ENCODE data around the gene NLRC5. TPM values are rescaled to one million over a fixed set of nuclear protein-coding genes. Genes with fewer than 3 reads are reported as not detected.

The NLRC5 gene
- total RNA-seq, 1 donor: 44.0 TPM

DNA sequence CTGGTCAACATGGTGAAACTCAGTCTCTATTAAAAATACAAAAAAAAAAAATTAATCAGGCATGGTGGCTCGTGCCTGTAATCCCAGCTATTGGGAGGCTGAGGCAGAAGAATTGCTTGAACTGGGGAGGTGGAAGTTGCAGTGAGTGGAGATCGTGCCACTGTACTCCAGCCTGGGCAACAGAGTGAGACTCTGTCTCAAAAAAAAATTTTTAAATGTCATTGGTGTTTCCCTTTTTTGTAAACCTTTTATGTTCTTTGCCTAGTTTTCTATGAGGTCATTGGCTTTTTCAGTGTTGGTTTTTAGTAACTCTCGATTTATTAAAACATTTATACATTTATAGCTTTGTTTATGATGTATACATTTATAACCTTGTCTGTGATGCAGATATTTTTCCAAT is 18.2 kb downstream of the NLRC5 start:
- no peak overlapping the region for H3K4me3 ChIP-seq (ENCODE audit: low read depth, low read length)
- no peak for DNase-seq (ENCODE audit: low read depth)
- TF ChIP-seq, protein P1, sequence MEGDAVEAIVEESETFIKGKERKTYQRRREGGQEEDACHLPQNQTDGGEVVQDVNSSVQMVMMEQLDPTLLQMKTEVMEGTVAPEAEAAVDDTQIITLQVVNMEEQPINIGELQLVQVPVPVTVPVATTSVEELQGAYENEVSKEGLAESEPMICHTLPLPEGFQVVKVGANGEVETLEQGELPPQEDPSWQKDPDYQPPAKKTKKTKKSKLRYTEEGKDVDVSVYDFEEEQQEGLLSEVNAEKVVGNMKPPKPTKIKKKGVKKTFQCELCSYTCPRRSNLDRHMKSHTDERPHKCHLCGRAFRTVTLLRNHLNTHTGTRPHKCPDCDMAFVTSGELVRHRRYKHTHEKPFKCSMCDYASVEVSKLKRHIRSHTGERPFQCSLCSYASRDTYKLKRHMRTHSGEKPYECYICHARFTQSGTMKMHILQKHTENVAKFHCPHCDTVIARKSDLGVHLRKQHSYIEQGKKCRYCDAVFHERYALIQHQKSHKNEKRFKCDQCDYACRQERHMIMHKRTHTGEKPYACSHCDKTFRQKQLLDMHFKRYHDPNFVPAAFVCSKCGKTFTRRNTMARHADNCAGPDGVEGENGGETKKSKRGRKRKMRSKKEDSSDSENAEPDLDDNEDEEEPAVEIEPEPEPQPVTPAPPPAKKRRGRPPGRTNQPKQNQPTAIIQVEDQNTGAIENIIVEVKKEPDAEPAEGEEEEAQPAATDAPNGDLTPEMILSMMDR (IDR thresholded peaks at IDR 0.05; ENCODE audit: insufficient read depth, low read depth, low read length): no peak

DNA sequence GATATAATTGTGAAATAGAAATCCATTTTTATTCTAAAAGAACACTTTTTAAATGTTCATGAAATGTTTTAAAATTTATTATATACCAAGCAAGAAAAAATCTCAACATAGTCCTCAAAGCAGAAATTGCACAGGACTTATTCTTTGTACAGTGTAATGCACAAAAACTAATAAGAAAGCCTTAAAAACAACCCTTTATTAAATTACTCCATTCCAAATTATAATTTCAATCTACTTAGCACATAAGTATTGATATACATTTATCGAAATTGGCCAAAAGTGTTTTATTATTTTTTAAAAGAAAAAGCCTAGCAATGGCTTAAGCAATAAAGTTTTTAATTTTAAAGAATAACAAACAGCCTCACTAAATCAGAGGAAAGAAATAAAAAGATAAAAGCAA is 19.1 kb downstream of the NLRC5 start:
- TF ChIP-seq, protein P1 (IDR thresholded peaks at IDR 0.05; ENCODE audit: insufficient read depth, low read depth, low read length): no peak
- no peak for DNase-seq (ENCODE audit: low read depth)
- no peak overlapping the region for H3K4me3 ChIP-seq (ENCODE audit: low read depth, low read length)

DNA sequence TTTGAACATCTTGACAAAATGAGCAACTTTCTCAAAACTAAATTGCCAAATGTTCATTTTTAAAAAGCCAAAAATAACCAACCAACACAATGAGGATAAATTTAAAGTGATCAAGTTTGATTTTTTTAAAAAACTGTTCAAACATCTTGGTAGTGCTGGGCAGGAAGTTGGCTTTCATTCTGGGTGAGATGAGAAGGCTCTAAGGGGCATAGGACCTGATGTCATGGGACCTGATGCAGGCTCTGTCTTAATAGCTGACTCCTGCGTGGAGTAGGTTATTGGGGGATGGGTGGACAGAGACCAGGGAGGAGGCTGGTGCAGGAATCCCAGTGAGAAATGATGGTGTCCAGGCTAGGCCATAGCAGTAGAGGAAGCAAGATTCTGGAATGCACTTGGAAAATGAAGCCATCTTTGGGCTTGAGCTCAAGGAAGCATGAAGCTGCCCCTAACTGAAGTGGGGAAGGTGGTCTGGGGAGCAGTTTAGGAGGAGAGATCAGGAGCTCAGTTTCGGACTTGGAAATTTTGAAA is 20.4 kb downstream of the NLRC5 start:
- no peak for DNase-seq (ENCODE audit: low read depth)
- no peak overlapping the region for H3K4me3 ChIP-seq (ENCODE audit: low read depth, low read length)
- TF ChIP-seq, protein P1 (IDR thresholded peaks at IDR 0.05; ENCODE audit: insufficient read depth, low read depth, low read length): no peak

DNA sequence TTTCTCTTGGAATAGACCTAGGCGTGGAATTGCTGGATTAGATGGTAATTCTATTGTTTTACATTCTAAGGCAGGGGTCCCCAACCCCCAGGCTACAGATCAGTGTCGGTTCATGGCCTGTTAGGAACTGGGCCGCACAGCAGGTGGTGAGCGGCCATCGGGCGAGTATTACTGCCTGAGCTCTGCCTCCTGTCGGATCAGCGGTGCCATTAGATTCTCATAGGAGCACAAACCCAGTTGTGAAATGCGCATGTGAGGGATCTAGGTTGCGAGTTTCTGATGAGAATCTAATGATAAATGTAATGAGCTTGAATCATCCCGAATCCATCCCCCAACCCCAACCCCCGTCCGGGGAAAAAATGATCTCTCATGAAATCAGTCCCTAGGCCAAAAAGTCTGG is 23.0 kb downstream of the NLRC5 start:
- TF ChIP-seq, protein P1 (IDR thresholded peaks at IDR 0.05; ENCODE audit: insufficient read depth, low read depth, low read length): no peak
- no peak for DNase-seq (ENCODE audit: low read depth)
- no peak overlapping the region for H3K4me3 ChIP-seq (ENCODE audit: low read depth, low read length)

DNA sequence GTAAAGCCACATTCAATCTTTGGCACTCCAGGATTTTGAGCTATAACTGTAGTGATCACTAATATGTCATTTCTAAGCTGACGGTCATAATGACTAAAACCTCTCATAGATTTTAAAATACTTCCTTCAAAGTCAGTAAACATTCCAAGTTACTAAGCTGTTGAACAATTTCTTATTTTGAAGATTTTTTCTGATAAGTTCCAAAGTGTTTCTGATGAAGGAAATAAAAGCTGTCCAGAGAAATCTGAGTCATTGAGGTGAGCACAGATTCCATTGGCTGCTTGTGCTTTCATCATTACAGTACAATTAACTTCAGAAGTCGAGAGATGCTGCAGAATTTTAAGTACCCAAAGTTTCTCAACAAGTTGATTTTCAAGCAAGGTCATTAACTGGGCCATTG is 23.9 kb downstream of the NLRC5 start:
- H3K4me3 ChIP-seq (ENCODE audit: low read depth, low read length): no peak overlapping the region
- DNase-seq (ENCODE audit: low read depth): peak; percentile 77
- TF ChIP-seq, protein P1 (IDR thresholded peaks at IDR 0.05; ENCODE audit: insufficient read depth, low read depth, low read length): no peak

DNA sequence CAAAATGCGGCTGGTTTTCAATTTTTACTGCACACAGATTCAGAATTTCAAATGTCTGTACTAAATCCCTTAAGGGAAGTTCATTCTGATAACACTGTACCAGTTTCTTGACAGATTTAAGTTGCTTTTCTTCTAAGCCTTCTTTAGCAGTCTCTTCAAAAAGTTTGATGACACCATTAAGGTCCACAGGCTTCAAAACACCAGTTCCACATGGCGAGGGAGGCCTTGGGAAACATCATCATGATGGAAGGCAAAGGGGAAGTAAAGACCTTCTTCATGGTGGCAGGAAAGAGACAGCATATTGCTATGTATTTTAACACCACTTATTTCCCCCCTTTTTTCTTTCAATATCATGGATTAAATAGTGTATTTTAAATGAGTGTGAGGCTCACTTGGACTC is 24.5 kb downstream of the NLRC5 start:
- no peak for DNase-seq (ENCODE audit: low read depth)

More for the DNA sequence above, 24.5 kb downstream of the NLRC5 start:
- TF ChIP-seq, protein P1 (IDR thresholded peaks at IDR 0.05; ENCODE audit: insufficient read depth, low read depth, low read length): no peak
- H3K4me3 ChIP-seq (ENCODE audit: low read depth, low read length): no peak overlapping the region
